PFSK-1 (cell line): Measurements from ENCODE around the gene NFKB1.

Experiments used
- FOXP2 ChIP-seq: optimal IDR thresholded peaks from 2 replicates; pipeline ENCODE3; 2011; ENCODE audit warnings: borderline replicate concordance, control low read depth, inconsistent platforms; ENCODE audit not compliant: insufficient read depth; ENCODE audit errors: extremely low read length, extremely low read depth
- POLR2AphosphoS5 ChIP-seq: IDR thresholded peaks from 2 replicates; pipeline ENCODE4 v1.6.1; 2012; ENCODE audit warnings: low read depth, mild to moderate bottlenecking, control low read depth, low read length, moderate library complexity
- REST ChIP-seq, 2 experiments: IDR thresholded peaks; 2 replicates each; pipeline versions ENCODE4 v1.6.1 to v1.8.0; 2011 to 2012; ENCODE audit warnings: low read depth in 2 of 2, low read length in 2 of 2, control low read depth in 1 of 2, inconsistent platforms in 1 of 2, mild to moderate bottlenecking in 1 of 2, moderate library complexity in 1 of 2; ENCODE audit not compliant: insufficient read depth in 1 of 2
- SIN3A ChIP-seq: IDR thresholded peaks from 2 replicates; pipeline ENCODE4 v1.6.1; 2012; ENCODE audit warnings: mild to moderate bottlenecking, low read length, moderate library complexity, borderline replicate concordance; ENCODE audit not compliant: insufficient read depth
- TAF1 ChIP-seq: IDR thresholded peaks from 2 replicates; pipeline ENCODE4 v1.6.1; 2012; ENCODE audit warnings: low read length, control low read depth, borderline replicate concordance; ENCODE audit not compliant: insufficient read depth

GRCh38 chr4:102502543-102502818, 1.3 kb downstream of the NFKB1 start:
- TF ChIP-seq POLR2AphosphoS5 = no peak
- TF ChIP-seq TAF1 = no peak
- TF ChIP-seq SIN3A = no peak
- TF ChIP-seq REST (IDR thresholded peaks at IDR 0.05; ENCODE audit: insufficient read depth in 1 of 2, low read depth in 2 of 2, low read length in 2 of 2) = no peak
- TF ChIP-seq FOXP2 = no peak
